Thymus (tissue), 11 donors: ENCODE results near the gene TTBK2. TPM values are rescaled to one million over a fixed set of nuclear protein-coding genes. Genes with fewer than 3 reads are reported as not detected.

Experiments
- DNase-seq, 9 donors: peaks; one replicate each; pipeline ENCODE4 v3.0.0-alpha.2; 2013; ENCODE audit warnings: low spot score in 9 of 9, low read depth in 6 of 9, missing footprints in 1 of 9
- H3K27ac ChIP-seq, 2 donors: one replicate each; pipeline ENCODE4 v1.5.1; 2013; ENCODE audit warnings: control low read depth in 1 of 2, low read depth in 1 of 2, low read length in 1 of 2, mild to moderate bottlenecking in 1 of 2, moderate library complexity in 1 of 2
- H3K27me3 ChIP-seq, 2 donors: one replicate each; pipeline ENCODE4 v1.5.1; 2013; ENCODE audit warnings: low read length in 1 of 2; ENCODE audit not compliant: control insufficient read depth in 2 of 2, insufficient read depth in 1 of 2
- H3K36me3 ChIP-seq, 2 donors: one replicate each; pipeline ENCODE4 v1.5.1; 2013; ENCODE audit warnings: low read length in 1 of 2, mild to moderate bottlenecking in 1 of 2, moderate library complexity in 1 of 2; ENCODE audit not compliant: control insufficient read depth in 2 of 2, insufficient read depth in 2 of 2
- H3K4me1 ChIP-seq, 2 donors: one replicate each; pipeline ENCODE4 v1.5.1; 2013; ENCODE audit warnings: low read length in 2 of 2; ENCODE audit not compliant: control insufficient read depth in 2 of 2, insufficient read depth in 2 of 2
- H3K4me3 ChIP-seq, 2 donors: one replicate each; pipeline ENCODE4 v1.5.1; 2013; ENCODE audit warnings: low read length in 2 of 2, control low read depth in 1 of 2, mild to moderate bottlenecking in 1 of 2
- H3K9me3 ChIP-seq, 2 donors: one replicate each; pipeline ENCODE4 v1.5.1; 2013; ENCODE audit warnings: low read length in 1 of 2, mild to moderate bottlenecking in 1 of 2; ENCODE audit not compliant: control insufficient read depth in 2 of 2, insufficient read depth in 1 of 2
- whole genome bisulfite sequencing: extraction: QIAGEN DNeasy Blood & Tissue Kit; methylation state at CpG from one replicate; pipeline ENCODE4 v1.1.7; 2013; 5-methylcytosine and 5-hydroxymethylcytosine counted together
- polyA plus RNA-seq: library from polyadenylated mRNA; stranded (reverse); fragments of 200-250 nt; gene quantifications from one replicate; pipeline ENCODE4 v1.2.3, GENCODE V29; 2013
- total RNA-seq: library from RNA; stranded (reverse); fragments of 120-200 nt; gene quantifications from one replicate; pipeline ENCODE4 v1.2.4, GENCODE V29; 2013
- donor health status: healthy.

The TTBK2 gene
- total and polyA plus RNA-seq, 2 donors: 4.4 to 5.7 TPM

- peaks cover 0 to 18% of the 10 kb centered on the region in 2 donors for H3K36me3 ChIP-seq
These were observed 123.4 kb downstream of the TTBK2 start for GRCh38 chr15:42796955-42797782.

DNA sequence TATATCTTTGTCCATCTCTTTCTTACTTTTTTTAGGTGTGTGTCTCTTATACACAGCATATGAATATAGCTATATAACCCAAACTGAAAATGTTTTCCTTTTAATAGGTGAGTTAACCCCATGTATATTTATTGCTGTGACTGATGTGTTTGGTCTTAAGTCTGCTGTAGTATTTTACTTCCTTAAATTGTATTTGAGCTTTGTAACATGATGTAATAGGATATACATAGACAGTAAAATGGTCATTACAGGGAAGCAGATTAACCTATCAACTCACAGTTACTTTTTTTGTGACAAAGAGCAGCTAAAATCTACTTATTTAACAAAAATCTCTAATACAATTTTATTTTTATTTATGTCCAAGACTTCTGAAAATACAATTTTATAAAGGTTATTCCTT is 131.9 kb downstream of the TTBK2 start:
- H3K36me3 ChIP-seq: peaks cover 0 to 9% of the 10 kb centered on the region in 2 donors
- H3K9me3 ChIP-seq: no peaks in the 10 kb centered on the region
- no peaks in the 10 kb centered on the region for H3K4me1 ChIP-seq
- H3K27me3 ChIP-seq: no peaks in the 10 kb centered on the region
- DNase-seq: no peak
- no peak overlapping the region for H3K27ac ChIP-seq
- H3K4me3 ChIP-seq: no peak overlapping the region

More at GRCh38 chr15:42796955-42797782, 123.4 kb downstream of the TTBK2 start:
- Histone ChIP-seq H3K4me3 (no peak overlapping the region), H3K9me3 (no peaks in the 10 kb centered on the region), H3K4me1 (no peaks in the 10 kb centered on the region), H3K27ac (no peak overlapping the region), H3K27me3 (no peaks in the 10 kb centered on the region)
- 96% methylated on average over 5 of the region's 5 CpGs for WGBS
- DNase-seq: no peak

DNA sequence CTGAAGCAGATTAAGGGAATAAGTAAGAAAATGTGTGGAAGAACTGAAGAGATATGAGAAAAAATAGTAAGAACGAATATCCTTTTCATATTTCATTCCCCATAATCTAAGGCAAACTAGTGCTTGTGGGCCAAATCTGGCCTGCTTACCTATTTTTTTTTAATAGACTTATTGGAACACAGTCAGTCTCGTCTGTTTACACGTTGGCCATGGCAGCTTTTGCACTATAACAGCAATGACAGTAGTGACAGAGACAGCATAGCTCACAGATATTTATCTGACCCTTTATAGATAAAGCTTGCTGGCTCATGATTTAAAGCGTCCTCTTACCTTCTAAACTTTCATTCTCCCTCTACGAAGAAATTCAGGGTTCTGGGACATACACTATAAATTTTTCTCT is 133.6 kb downstream of the TTBK2 start:
- no peak for DNase-seq
- no peak overlapping the region for H3K4me3 ChIP-seq
- H3K27me3 ChIP-seq: no peaks in the 10 kb centered on the region
- WGBS: over 99% methylated on average over 5 of the region's 5 CpGs
- H3K4me1 ChIP-seq: no peaks in the 10 kb centered on the region
- peaks cover 9 to 13% of the 10 kb centered on the region in 2 donors for H3K36me3 ChIP-seq
- no peak overlapping the region for H3K27ac ChIP-seq
- H3K9me3 ChIP-seq: no peaks in the 10 kb centered on the region

GRCh38 chr15:42785569-42785968 is 135.0 kb downstream of the TTBK2 start:
- Histone ChIP-seq H3K27ac (no peak overlapping the region), H3K4me3 (no peak overlapping the region), H3K4me1 (no peaks in the 10 kb centered on the region), H3K36me3 (peaks cover 8 to 9% of the 10 kb centered on the region in 2 donors), H3K27me3 (no peaks in the 10 kb centered on the region), H3K9me3 (no peaks in the 10 kb centered on the region)
- DNase-seq: no peak
- 95% methylated on average over 2 of the region's 2 CpGs for WGBS

DNA sequence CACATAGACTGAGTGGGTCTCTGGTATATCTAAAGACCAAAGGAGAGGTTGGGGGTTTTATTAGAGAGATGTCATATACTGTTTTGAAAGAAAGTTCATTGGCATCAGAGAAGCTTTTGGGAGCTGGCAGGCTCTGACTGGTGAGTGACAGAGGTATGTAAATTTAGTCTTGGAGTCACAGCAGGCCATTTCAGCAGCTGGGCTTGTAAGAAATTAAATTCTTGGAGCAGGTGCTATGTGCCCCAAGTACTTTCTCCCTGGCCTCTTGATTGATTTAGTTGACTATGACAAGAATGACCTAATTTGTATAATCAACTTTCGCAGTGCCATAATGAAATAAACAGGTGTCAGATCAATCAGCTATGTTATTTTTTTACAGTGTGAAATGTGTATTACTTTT is 135.9 kb downstream of the TTBK2 start:
- 95% methylated on average over 1 of the region's 1 CpG for WGBS
- Histone ChIP-seq H3K27ac (no peak overlapping the region), H3K36me3 (peaks cover 8 to 9% of the 10 kb centered on the region in 2 donors), H3K27me3 (no peaks in the 10 kb centered on the region), H3K4me1 (no peaks in the 10 kb centered on the region), H3K9me3 (no peaks in the 10 kb centered on the region), H3K4me3 (no peak overlapping the region)
- no peak for DNase-seq

- WGBS: 98% methylated on average over 4 of the region's 4 CpGs
These were observed 137.9 kb downstream of the TTBK2 start for GRCh38 chr15:42782716-42783115.

GRCh38 chr15:42775416-42775815 is 145.2 kb downstream of the TTBK2 start:
- no peak overlapping the region for H3K27ac ChIP-seq
- 98% methylated on average over 2 of the region's 2 CpGs for WGBS
- no peaks in the 10 kb centered on the region for H3K27me3 ChIP-seq
- H3K9me3 ChIP-seq: no peaks in the 10 kb centered on the region
- H3K36me3 ChIP-seq: peaks cover 6 to 11% of the 10 kb centered on the region in 2 donors
- no peak overlapping the region for H3K4me3 ChIP-seq
- H3K4me1 ChIP-seq: no peaks in the 10 kb centered on the region
- DNase-seq: no peak

More at GRCh38 chr15:42782716-42783115, 137.9 kb downstream of the TTBK2 start:
- no peak for DNase-seq
- Histone ChIP-seq H3K4me3 (no peak overlapping the region), H3K9me3 (no peaks in the 10 kb centered on the region), H3K4me1 (no peaks in the 10 kb centered on the region), H3K27me3 (no peaks in the 10 kb centered on the region), H3K36me3 (peaks cover 8 to 9% of the 10 kb centered on the region in 2 donors), H3K27ac (no peak overlapping the region)

DNA sequence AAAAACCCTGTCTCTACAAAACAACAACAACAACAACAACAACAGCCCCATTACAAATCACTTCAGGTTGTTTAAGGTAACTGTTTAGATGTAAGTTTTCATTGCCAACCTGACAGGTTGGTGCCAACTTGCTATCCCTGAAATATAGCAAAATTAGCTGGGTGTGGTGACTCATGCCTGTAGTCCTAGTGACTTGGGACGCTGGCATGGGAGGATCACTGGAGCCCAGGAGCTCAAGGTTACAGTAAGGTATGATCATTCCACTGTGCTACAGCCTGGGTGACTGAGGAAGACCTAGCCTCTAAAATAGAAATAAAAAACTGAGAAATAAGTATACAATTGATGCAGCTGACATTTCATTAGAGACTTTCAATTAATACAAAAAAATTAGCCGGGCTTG is 147.7 kb downstream of the TTBK2 start:
- H3K4me3 ChIP-seq: no peak overlapping the region
- H3K9me3 ChIP-seq: no peaks in the 10 kb centered on the region
- DNase-seq: no peak
- H3K27ac ChIP-seq: no peak overlapping the region
- H3K36me3 ChIP-seq: peaks cover 6 to 11% of the 10 kb centered on the region in 2 donors
- no peaks in the 10 kb centered on the region for H3K4me1 ChIP-seq
- 98% methylated on average over 2 of the region's 2 CpGs for WGBS
- no peaks in the 10 kb centered on the region for H3K27me3 ChIP-seq

- no peaks in the 10 kb centered on the region for H3K9me3 ChIP-seq
- DNase-seq: no peak
- H3K4me1 ChIP-seq: no peaks in the 10 kb centered on the region
- no peak overlapping the region for H3K27ac ChIP-seq
- 92% methylated on average over 2 of the region's 2 CpGs for WGBS
- no peaks in the 10 kb centered on the region for H3K27me3 ChIP-seq
- H3K36me3 ChIP-seq: peaks cover 6 to 11% of the 10 kb centered on the region in 2 donors
- no peak overlapping the region for H3K4me3 ChIP-seq
These were observed 148.4 kb downstream of the TTBK2 start for GRCh38 chr15:42772144-42772543.
